Measurements from ENCODE around the gene FPR3.

DNA sequence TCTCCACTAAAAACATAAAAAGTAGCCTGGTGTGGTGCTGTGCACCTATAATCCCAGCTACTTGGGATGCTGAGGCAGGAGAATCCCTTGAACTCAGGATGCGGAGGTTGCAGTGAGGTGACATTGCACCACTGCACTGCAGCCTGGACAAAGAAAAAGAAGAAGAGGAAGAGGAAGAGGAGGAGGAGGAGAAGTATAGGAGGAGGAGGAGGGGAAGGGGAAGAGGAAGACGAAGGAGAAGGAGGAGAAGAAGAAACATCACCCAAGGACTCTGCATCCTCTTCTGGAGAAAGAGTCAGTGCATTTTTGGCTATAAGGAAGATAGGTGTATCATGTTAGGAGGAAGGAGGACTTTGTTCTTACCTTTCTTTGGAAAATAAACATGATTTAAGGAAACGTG is 13.0 kb upstream of the FPR3 start:
- TF ChIP-seq CTCF (conservative IDR thresholded peaks at IDR 0.05; ENCODE audit: low read length) (no peak), EZH2phosphoT487 (IDR thresholded peaks at IDR 0.05; ENCODE audit: borderline replicate concordance, low read depth, low read length) (no peak)

All from OCI-LY7 (cell line).